Urinary bladder (tissue), 4 donors: ENCODE results near the gene SLC26A9. TPM values are rescaled to one million over a fixed set of nuclear protein-coding genes. Genes with fewer than 3 reads are reported as not detected.
"Not testable (repeated sequence)": the region's sequence is repeated elsewhere in the genome, so short reads cannot be mapped to it uniquely, and the experiment has no call there.

Experiments used
- DNase-seq: peaks from one replicate; pipeline ENCODE4 v3.0.0-alpha.2; 2015; ENCODE audit errors: extremely low spot score
- H3K27ac ChIP-seq: one replicate; pipeline ENCODE4 v1.5.1; 2013; ENCODE audit warnings: low read depth, mild to moderate bottlenecking, moderate library complexity
- H3K36me3 ChIP-seq: one replicate; pipeline ENCODE4 v1.6.1; 2013; ENCODE audit warnings: mild to moderate bottlenecking, moderate library complexity; ENCODE audit not compliant: insufficient read depth
- H3K4me1 ChIP-seq: one replicate; pipeline ENCODE4 v1.6.1; 2013; ENCODE audit warnings: mild to moderate bottlenecking, moderate library complexity; ENCODE audit not compliant: insufficient read depth
- H3K4me3 ChIP-seq: one replicate; pipeline ENCODE4 v1.5.1; 2013; ENCODE audit warnings: low read depth, low read length
- WGBS: extraction: QIAGEN DNeasy Blood & Tissue Kit; methylation state at CpG from one replicate; pipeline ENCODE4 v1.1.7; 2013; 5-methylcytosine and 5-hydroxymethylcytosine counted together
- polyA plus RNA-seq: library from polyadenylated mRNA; stranded (reverse); fragments of 200-250 nt; gene quantifications from one replicate; pipeline ENCODE4 v1.2.3, GENCODE V29; 2013
- total RNA-seq: library from RNA; depleted of rRNA; stranded (reverse); fragments of >200 nt; gene quantifications from one replicate; pipeline ENCODE4 v1.2.3, GENCODE V29; 2014
- donor health status: healthy with polysubstance abuse.
- donor health status: healthy.

Gene SLC26A9
- total and polyA plus RNA-seq, 2 donors: not detected

DNA sequence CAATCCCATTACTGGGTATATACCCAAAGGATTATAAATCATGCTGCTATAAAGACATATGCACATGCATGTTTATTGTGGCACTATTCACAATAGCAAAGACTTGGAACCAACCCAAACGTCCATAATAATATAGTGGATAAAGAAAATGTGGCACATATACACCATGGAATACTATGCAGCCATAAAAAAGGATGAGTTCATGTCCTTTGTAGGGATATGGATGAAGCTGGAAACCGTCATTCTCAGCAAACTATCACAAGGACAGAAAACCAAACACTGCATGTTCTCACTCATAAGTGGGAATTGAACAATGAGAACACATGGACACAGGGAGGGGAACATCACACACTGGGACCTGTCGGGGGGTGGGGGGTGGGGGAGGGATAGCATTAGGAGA is 38.2 kb downstream of the SLC26A9 start:
- not testable (repeated sequence) for DNase-seq, H3K4me1 ChIP-seq, H3K27ac ChIP-seq, H3K4me3 ChIP-seq, H3K36me3 ChIP-seq
- 73% methylated on average over 3 of the region's 3 CpGs for WGBS

- Histone ChIP-seq H3K36me3 (no peaks in the 10 kb centered on the region), H3K4me1 (no peaks in the 10 kb centered on the region), H3K4me3 (no peak overlapping the region), H3K27ac (no peak overlapping the region)
- no peak for DNase-seq
- 67% methylated on average over 1 of the region's 1 CpG for WGBS
These were observed 46.9 kb downstream of the SLC26A9 start for GRCh38 chr1:205896351-205896750.

GRCh38 chr1:205894119-205894518 is 49.1 kb downstream of the SLC26A9 start:
- whole genome bisulfite sequencing: 79% methylated on average over 3 of the region's 3 CpGs
- DNase-seq, H3K27ac ChIP-seq, H3K4me3 ChIP-seq, H3K4me1 ChIP-seq, H3K36me3 ChIP-seq: not testable (repeated sequence)

GRCh38 chr1:205892175-205892574 is 51.1 kb downstream of the SLC26A9 start:
- 34% methylated on average over 2 of the region's 2 CpGs for WGBS

GRCh38 chr1:205891481-205891880 is 51.8 kb downstream of the SLC26A9 start:
- 83% methylated on average over 2 of the region's 2 CpGs for WGBS

More at GRCh38 chr1:205892175-205892574, 51.1 kb downstream of the SLC26A9 start:
- not testable (repeated sequence) for H3K27ac ChIP-seq, H3K4me3 ChIP-seq, H3K36me3 ChIP-seq, H3K4me1 ChIP-seq, DNase-seq

DNA sequence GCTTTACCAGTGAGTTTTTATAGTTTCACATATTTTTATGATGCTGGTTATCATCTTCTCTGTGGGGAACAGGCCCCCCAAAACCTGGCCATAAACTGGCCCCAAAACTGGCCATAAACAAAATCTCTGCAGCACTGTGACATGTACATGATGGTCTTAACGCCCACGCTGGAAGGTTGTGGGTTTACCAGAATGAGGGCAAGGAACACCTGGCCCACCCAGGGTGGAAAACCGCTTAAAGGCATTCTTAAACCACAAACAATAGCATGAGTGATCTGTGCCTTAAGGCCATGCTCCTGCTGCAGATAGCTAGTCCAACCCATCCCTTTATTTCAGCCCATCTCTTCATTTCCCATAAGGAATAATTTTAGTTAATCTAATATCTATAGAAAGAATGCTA is 52.6 kb downstream of the SLC26A9 start:
- not testable (repeated sequence) for H3K27ac ChIP-seq, H3K4me1 ChIP-seq, H3K4me3 ChIP-seq, H3K36me3 ChIP-seq, DNase-seq
- WGBS: 82% methylated on average over 3 of the region's 3 CpGs

More at GRCh38 chr1:205891481-205891880, 51.8 kb downstream of the SLC26A9 start:
- not testable (repeated sequence) for H3K4me3 ChIP-seq, H3K27ac ChIP-seq, DNase-seq, H3K36me3 ChIP-seq, H3K4me1 ChIP-seq

- H3K4me3 ChIP-seq, H3K4me1 ChIP-seq, DNase-seq, H3K36me3 ChIP-seq, H3K27ac ChIP-seq: not testable (repeated sequence)
- WGBS: 62% methylated on average over 3 of the region's 3 CpGs
These were observed 53.5 kb downstream of the SLC26A9 start for GRCh38 chr1:205889706-205890105.

DNA sequence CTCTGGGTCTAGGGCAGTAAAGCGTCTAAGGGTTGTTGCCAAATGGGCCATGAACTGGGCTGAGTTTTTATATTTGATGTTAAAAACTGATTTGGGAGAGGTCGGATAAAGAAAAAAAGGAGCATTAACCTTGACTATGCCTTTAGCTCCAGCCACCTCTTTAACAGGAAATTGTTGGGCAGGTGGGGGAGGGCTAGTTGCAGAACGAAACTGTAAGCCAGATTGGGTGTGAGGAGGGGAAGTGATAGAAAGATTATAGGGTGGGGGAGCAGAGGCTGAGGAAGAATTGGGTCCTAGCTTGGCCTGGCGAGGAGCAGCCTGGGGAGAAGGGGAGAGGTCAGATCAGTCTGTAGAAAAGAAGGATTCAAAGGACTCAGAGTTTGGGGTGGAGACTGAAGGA is 54.2 kb downstream of the SLC26A9 start:
- H3K27ac ChIP-seq, H3K4me1 ChIP-seq, H3K4me3 ChIP-seq, DNase-seq, H3K36me3 ChIP-seq: not testable (repeated sequence)
- WGBS: 75% methylated on average over 4 of the region's 4 CpGs

GRCh38 chr1:205883792-205884191 is 59.5 kb downstream of the SLC26A9 start:
- Histone ChIP-seq H3K36me3 (no peaks in the 10 kb centered on the region), H3K4me1 (no peaks in the 10 kb centered on the region), H3K4me3 (no peak overlapping the region), H3K27ac (no peak overlapping the region)
- DNase-seq: no peak

- Histone ChIP-seq H3K27ac (no peak overlapping the region), H3K4me1 (no peaks in the 10 kb centered on the region), H3K36me3 (no peaks in the 10 kb centered on the region), H3K4me3 (no peak overlapping the region)
- no peak for DNase-seq
These were observed 62.3 kb downstream of the SLC26A9 start for GRCh38 chr1:205880923-205881322.

GRCh38 chr1:205879974-205880373 is 63.3 kb downstream of the SLC26A9 start:
- no peak overlapping the region for H3K27ac ChIP-seq
- 65% methylated on average over 1 of the region's 1 CpG for whole genome bisulfite sequencing
- no peaks in the 10 kb centered on the region for H3K4me1 ChIP-seq
- no peaks in the 10 kb centered on the region for H3K36me3 ChIP-seq
- H3K4me3 ChIP-seq: no peak overlapping the region
- no peak for DNase-seq

GRCh38 chr1:205878026-205878425 is 65.2 kb downstream of the SLC26A9 start:
- no peaks in the 10 kb centered on the region for H3K4me1 ChIP-seq
- no peak overlapping the region for H3K4me3 ChIP-seq
- no peaks in the 10 kb centered on the region for H3K36me3 ChIP-seq
- no peak overlapping the region for H3K27ac ChIP-seq
- DNase-seq: no peak

- not testable (repeated sequence) for H3K4me1 ChIP-seq, H3K36me3 ChIP-seq, DNase-seq, H3K27ac ChIP-seq, H3K4me3 ChIP-seq
These were observed 70.1 kb downstream of the SLC26A9 start for GRCh38 chr1:205873148-205873547.

DNA sequence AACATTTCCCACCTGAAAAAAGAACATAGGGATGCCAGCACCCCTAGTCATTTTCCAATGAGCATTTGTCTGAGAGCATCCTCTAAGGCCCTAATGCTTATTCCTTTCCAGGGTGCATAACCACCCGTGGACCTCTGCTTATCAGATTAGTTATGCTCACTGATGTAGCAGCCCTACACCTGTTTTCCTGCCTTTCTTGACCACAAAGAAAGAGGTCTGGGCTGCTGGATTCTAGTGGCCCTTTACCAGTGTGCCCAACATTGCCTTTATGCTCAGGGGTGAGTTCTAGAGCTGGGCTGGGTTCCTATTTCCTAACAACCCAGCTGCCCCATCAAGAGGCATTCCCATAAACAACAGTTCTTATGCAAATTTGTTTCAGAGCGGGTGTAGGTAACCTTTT is 73.0 kb downstream of the SLC26A9 start:
- Histone ChIP-seq H3K4me3 (no peak overlapping the region), H3K27ac (no peak overlapping the region), H3K4me1 (no peaks in the 10 kb centered on the region), H3K36me3 (no peaks in the 10 kb centered on the region)
- no peak for DNase-seq
- 63% methylated on average over 2 of the region's 2 CpGs for WGBS
